Inferior parietal cortex (tissue), 1 donor: ENCODE measurements around the gene NAALADL2.
"Not testable (repeated sequence)": the region's sequence is repeated elsewhere in the genome, so short reads cannot be mapped to it uniquely, and the experiment has no call there.

ENCODE experiments used
- DNase-seq: peaks from one replicate; pipeline ENCODE4 v3.0.0-alpha.2; 2016; ENCODE audit errors: extremely low spot score

NAALADL2 gene

DNA sequence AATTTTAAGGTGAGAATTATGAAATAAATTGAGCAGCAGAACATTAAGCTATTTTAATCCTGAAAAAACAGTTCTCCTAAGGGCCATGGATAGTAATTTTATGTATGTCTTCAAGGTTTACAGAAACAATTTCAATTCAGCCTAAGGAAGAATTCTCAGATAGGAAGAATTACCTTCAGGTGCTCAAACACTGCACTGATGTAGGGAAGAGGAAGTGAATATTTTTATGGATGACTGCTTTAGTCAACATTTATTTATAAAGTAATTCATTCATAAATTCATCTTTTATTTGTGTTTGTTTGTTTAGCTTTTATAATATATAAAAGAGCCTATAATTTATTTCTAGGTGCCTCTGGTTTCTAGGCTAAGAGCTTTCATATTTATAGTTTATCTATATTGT is 620.7 kb downstream of the NAALADL2 start:
- DNase-seq = no peak

DNA sequence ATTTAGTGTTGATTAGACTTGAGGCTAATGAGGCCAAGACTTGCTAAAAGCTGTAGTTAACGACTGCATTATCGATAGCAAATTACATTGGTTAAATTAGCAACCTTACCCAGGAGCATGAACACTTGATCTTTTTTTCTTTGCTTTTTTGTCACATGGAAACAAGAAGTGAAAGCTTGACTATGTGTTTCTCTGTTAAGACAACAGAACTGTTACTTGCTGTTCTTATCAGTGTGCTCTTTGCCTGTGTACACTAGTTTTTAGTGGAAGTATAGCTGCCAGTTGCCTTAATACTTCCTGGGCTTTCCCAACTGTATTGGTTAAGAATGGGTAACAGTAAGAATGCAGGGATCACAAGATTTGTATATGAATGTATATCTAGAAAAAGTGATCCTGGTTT is 625.5 kb downstream of the NAALADL2 start:
- DNase-seq = no peak

DNA sequence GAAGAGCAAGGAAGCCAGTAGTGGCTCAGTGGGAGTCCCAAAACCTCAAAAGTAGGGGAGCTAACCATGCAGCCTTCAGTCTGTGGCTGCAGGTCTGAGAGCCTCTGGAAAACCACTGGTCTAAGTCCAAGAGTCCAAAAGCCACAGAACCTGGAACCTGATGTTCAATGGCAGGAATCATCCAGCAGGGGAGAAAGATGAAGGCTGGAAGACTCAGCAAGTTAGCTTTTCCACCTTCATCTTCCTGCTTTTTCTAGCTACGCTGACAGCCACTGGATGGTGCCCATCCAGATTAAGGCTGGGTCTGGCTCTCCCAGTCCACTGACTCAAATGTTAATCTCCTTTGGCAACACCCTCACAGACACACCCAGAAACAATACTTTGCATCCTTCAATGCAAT is 626.3 kb downstream of the NAALADL2 start:
- no peak for DNase-seq

DNA sequence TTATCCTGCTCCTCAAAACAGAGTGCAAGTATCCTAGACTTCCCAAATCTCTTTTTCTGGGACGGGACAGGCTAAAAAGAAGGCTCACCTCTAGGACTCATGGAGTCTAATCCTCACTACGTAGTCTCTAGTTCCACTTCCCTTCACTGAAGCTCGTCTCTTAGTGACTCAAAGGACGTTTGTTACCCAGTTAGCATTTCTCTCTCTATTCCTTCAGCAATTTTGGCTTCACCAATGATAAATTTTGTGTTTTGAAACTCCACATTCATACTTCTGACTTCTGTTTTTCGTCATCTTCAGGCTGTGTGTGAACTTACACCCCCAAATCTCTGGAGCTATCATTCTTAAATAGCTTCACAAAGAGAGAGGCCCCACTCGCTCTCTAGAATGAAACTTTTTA is 627.1 kb downstream of the NAALADL2 start:
- no peak for DNase-seq

DNA sequence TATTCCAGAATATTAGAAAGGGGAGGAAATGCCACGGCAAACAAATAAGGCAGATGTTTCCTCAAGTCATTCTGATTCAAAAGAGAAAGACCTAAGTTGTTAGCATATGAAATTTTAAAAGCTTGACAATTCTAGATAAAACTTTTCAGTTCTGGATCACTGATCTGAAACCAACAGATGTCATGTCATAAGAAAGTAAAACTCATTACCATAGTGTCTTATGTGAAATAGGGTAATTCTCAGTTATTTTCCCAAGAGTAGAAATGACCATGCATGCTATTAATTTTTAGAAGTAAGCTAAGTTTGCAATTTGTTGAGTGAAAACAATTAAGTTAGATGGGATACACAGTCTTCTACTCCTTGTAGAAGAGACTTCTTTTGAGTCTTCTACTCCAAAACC is 630.3 kb downstream of the NAALADL2 start:
- DNase-seq = no peak

DNA sequence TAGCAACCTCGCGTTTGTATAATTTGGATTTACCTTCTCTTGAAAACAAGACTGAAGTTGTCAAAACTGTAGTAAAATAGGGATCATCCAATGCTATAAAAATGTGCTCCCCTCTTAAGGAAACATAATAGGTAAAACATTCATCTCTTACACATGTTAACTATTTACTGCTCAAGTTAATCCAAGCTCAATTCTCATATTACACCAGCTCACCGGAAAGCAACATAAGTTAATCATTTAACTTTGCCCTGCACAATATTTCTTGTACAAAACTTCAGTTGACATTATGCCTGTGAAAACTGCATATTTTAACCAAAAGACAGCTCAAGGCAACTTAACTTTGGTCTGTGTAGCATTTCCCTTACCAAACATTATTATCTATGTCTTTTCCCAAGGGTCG is 634.2 kb downstream of the NAALADL2 start:
- no peak for DNase-seq

DNA sequence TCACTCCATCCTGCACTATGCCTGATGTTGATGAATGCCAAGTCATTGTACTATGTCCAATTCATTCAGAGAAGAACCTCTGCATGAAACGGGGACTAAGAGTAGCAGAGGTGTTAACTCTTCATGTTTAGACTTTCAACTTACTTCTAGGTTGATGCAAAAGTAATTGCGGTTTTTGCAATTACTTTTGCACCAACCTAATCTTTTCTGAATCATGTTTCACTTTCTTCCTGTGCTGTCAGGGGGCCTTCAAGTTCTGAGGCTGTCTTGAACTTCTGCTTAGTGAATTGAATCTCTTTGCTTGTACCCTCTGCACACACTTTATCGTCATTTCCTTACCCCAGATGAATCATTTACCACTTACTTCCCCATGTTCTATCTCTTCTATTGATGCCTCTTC is 636.2 kb downstream of the NAALADL2 start:
- DNase-seq = no peak

DNA sequence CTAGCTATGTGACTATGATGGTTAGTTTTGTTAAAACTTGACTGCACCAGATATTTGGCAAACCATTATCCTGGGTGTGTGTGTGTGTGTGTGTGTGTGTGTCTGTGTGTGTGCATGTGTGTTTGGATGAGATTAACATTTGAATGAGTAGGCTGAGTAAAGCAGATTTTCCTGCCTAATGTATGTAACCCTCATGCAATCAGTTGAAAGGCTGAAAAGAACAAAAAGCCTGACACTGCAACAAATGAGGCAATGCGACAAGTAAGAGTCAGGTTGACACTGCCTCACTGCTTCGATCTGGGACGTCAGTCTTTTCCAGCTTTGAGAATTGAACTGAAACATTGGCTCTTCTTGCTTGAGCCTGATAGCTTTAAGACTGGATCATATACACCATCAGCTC is 643.0 kb downstream of the NAALADL2 start:
- DNase-seq = no peak

DNA sequence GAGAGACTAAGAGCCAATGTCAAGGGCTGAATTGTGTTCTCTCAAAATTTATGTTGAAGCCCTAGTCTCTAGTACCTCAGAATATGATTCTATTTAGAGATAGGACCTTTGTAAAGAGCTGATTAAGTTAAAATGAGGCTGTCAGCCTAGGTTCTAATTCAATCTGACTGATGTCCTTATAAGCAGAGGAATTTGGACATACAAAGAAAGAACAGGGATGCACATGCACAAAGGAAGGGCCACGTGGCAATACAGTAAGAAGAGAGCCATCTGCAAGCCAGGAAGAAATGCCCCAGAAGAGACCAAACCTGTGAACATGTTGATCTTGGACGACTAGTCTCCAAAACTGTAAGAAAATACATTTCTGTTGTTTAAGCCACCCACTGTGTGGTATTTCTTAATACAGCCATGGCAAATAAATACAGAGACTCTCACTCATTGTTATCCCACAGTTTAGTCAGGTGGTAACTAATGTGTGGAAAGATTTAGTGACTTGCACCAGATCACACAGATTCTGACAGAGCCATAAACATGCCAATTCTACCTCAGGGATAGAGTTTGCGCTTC is 652.2 kb downstream of the NAALADL2 start:
- no peak for DNase-seq

DNA sequence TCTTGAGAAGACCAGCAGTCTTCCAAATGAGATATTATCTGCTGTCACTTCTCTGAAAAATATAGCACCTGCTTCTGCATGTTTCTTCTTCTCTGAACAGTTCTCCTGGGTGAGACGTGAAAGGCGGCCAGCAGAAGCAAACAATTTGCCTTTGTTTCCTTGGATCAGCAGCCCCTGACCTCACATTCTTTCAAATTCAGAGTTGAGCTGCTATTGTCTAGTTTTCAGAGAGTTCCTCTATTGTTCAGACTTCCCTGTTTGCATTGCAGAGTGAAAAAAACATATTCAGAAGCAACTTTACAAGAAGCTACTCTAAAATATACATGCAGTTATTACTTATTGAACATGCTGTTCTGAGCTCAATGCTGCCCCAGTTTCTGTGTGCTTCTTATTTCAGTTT is 653.6 kb downstream of the NAALADL2 start:
- peak; percentile 72 for DNase-seq

DNA sequence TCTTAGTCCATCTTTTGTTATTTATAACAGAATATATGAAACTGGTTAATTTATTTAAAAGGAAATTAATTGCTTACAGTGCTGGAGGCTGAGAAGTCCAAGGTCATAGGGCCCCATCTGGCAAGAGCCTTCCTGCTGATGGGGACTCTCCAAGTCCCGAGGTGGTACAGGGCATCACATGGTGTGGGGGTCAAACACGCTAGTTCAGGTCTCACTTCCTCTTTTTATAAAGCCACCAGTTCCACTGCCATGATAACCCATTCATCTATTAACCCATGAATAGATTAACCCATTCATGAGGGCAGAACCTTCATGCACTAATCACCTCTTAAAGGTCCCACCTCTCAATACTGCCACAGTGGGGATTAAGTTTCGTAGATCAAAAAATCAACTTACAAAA is 659.3 kb downstream of the NAALADL2 start:
- no peak for DNase-seq

DNA sequence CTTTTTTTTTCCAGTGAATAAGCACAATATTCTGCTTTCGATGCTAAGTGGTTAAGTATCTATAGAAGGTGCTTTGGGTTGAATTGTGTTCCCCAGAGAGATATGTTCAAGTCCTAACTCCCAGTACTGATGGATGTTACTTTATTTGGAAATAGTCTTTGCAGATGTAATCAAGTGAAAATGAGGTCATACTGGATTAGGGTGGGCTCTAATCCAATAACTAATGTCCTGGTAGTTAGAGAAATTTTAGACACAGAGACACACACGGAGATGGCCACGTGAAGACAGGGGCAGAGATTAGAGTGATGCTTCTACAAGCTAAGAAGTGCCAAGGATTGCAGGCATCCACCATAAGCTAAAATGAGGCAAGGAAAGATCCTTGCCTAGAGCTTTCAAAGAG is 662.3 kb downstream of the NAALADL2 start:
- DNase-seq = no peak

DNA sequence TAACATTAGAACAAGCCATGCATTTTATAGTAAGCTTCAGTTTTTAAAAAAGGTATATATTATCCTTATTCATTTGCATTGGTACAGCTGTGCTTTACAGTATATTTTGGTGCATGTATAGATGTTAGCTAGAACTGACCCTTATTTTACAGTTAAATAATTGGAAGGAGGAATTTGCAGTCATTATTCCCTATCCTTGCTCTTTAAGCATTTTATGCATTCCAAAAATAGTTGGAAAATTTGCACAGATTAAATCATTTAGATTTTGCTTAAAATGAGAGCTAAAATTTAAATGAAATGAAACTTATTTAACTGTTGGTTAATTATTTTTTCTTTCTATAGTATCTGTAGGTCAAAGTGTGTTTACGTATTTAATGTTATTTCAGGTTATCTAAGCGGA is 667.1 kb downstream of the NAALADL2 start:
- DNase-seq = no peak

DNA sequence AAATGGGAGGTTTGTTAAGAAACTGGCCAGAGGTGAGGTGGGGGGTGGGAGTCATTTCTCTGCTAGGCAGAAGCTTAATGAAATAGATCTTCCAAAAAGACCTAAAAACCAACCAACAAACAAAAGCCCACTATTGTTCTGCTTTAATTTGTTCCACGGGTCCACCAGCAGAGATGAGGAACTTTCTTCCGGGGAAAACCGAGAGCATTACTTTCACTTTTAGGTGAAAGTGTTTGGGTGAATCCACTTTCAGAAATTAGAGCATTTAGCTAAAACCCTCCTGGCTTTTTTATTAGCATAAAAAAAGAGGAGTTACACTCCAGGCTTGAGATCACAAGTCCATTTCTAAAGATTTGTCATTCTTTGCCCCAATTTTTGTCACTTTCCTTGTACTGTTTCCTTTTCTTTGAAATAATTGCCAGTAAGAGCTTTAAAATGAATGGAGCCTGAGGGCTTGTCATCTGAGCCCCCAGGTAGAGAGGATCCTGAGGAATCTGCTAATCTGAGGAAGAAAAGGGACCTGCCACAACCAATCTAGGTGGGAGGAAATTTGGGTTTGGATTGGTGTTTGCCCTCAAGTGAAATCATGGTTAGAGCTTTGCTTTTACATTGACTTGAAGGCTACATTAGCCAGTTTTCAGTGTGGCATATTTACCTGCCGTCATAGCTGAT is 667.6 kb downstream of the NAALADL2 start:
- no peak for DNase-seq

DNA sequence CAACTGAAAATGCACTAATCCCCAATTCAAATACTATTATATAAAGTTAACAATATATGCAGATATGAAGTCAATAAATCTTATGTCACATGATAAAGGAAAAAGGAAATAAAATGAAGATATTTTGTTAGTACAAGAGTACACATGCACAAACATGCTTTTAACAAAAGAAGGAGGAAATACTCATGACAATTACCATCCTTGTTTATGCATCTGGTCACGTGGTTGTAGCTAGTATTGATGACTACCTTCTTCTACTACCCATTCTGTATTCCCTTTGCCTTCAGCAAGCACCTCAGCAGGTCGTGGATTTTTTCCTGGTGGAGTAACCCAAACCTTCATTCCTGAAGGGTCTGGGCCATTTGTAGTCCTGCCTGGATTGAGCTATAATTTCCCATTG is 669.6 kb downstream of the NAALADL2 start:
- not testable (repeated sequence) for DNase-seq

DNA sequence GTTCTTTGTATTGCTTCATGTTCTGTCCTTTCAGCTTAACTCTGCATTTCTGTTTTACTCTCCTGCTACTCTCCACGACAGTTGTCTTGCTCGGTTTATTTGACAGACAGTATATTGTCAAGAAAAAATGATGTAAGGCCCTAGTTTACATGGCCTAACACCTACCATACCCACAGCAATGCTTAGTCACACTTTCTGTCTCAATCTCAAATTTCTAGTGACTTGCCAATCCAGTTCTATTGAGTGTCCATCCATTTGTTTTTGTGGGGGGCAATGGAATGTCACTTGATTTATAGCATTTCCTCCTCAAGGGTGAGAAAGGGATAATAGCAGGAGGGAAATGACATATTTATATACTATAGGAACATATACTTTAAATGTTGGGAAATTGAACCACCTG is 676.2 kb downstream of the NAALADL2 start:
- DNase-seq = no peak

DNA sequence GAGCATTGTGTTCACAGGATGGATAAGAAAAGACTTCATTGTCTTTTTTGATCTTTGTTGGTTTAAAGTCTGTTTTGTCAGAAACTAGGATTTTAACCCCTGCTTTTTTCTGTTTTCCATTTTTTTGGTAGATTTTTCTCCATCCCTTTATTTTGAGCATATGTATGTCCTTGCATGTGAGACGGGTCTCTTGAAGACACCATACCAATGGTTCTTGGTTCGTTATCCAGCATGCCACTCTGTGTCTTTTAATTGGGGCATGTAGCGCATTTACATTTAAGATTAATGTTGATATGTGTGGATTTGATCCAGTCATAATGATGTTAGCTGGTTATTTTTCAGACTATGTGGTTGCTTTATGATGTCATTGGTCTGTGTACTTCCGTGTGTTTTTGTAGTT is 687.0 kb downstream of the NAALADL2 start:
- no peak for DNase-seq

DNA sequence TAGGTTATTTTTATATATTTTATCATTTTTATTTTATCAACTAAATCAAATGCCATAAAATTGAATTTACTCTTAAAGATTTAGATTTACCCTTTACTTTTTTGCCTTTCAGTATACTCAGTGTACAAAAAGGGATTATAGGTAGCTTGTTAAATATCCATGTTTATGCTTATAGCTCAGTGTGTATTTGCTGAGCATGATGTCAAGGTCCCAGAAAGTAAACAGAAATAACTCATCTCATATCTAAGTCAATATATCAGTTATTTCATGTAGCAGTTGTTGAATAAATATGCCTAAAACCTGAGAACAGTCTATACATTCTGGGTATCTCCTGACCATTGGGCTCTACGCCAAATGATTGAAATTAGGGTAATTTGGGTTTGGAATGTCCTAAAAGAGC is 693.8 kb downstream of the NAALADL2 start:
- DNase-seq = no peak

DNA sequence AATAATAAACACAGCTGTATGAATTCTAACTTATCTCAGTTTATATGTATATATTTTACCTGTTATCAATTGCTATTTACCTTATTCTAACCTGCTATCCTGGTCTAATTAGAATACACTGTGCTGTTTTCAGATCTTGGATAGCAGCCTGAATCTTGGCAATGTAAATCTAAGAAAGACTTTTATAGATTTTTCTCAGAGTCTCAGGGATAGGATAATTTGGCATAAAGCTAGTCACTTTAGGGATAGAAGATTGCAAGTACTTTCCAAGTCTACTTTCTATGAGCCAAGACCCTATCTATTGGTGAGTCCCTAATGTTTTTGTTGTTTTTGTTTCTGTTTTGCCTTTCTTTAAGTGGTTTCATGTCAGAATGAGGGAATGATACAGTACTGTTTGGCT is 695.7 kb downstream of the NAALADL2 start:
- DNase-seq = no peak

DNA sequence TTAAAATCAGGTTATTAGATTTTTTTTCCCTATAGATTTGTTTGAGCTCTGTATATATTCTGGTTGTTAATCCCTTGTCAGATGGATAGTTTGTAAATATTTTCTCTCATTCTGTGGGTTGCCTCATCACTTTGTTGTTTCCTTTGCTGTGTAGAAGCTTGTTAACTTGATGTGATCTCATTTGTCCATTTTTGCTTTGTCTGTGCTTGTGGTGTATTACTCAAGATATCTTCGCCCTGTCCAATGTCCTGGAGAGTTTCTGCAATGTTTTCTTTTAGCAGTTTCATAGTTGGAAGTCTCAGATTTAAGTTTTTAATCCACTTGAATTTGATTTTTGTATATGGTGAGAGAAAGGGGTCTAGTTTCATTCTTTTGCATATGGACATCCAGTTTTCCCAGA is 699.1 kb downstream of the NAALADL2 start:
- no peak for DNase-seq

DNA sequence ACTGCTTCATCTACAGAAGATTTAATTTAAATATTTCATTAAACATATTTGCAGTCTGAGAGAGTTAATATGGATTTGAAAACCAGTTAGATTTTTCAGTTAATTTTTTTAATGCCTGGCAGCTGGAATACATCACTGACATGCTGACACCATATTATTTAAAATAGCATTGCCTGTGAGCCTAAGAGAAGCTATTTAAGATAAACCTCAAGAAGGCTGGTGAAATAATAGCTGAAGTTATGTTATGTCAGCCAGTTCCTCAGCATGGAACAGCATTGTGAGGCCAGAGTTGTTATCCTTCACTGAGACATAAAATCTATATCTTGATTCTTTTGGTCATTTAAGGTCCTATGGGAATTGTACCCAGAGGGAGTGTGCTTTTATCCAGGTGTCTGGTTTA is 705.2 kb downstream of the NAALADL2 start:
- no peak for DNase-seq

DNA sequence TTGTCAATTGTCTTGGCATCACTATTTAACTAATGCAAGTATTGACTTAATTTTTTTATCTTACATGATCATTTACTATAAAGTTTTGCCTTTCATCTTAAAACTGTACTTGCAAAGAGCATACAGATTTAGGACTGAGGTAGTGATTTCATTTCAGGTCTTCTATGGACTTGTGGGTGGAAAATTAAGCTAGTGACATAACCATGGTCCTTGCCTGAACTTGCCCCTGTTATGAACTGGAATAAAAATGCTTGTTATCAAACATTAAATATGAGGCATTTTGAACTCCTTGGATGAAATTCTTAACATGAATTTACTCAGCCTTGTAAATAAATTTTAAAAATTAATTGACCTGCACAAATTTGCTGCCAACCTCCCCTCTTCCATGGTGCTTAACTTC is 712.0 kb downstream of the NAALADL2 start:
- DNase-seq = no peak

DNA sequence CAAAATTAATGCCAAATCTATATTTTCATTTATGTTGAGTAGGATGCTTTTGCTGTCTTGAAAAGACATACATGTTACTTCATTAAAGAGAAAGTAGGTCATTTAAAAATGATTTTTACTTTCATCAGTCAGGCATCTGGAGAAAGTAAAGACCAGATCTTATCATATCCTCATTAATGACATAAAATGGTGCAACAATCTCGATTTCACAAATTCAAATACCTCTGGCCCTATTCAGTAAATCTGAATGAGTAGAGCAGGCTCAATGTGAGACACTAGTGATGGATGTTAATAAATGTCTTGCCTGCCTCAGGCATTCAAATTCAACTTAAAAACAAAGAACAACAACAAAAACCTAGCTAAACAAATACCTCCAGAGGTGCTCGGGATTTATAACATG is 714.1 kb downstream of the NAALADL2 start:
- no peak for DNase-seq

DNA sequence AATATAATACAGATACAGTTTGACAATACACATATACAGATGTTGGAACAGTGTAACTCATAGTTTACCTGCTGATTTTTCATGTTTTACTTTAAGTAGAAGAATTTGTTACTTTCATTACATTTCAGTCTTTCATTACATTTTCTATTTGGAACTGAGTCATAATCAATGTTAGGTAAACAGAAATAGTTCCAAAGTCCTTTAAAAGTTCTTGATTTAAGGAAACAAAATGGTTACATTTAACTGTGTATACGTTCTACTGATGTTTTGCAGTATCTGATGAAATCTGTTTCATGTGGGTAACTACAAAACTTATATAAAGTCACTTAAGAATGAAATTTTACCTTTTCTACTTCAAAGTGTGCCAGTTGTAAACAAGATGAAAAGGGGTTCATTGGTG is 721.2 kb downstream of the NAALADL2 start:
- DNase-seq = no peak
